HG03064 (cell line): ENCODE data around the gene KRTAP10-8.
"Not testable (repeated sequence)": the region's sequence is repeated elsewhere in the genome, so short reads cannot be mapped to it uniquely, and the experiment has no call there.

Experiments used
- ATAC-seq: cut with Tn5 transposase; IDR thresholded peaks from one replicate; pipeline ENCODE4 v1.9.1; 2021; ENCODE audit warnings: low read depth; ENCODE audit not compliant: unreplicated experiment

The KRTAP10-8 gene

GRCh38 chr21:44596068-44596725 lies 15.7 kb upstream of the KRTAP10-8 start:
- ATAC-seq = no peak

GRCh38 chr21:44598061-44598460 lies 13.8 kb upstream of the KRTAP10-8 start:
- no peak for ATAC-seq

DNA sequence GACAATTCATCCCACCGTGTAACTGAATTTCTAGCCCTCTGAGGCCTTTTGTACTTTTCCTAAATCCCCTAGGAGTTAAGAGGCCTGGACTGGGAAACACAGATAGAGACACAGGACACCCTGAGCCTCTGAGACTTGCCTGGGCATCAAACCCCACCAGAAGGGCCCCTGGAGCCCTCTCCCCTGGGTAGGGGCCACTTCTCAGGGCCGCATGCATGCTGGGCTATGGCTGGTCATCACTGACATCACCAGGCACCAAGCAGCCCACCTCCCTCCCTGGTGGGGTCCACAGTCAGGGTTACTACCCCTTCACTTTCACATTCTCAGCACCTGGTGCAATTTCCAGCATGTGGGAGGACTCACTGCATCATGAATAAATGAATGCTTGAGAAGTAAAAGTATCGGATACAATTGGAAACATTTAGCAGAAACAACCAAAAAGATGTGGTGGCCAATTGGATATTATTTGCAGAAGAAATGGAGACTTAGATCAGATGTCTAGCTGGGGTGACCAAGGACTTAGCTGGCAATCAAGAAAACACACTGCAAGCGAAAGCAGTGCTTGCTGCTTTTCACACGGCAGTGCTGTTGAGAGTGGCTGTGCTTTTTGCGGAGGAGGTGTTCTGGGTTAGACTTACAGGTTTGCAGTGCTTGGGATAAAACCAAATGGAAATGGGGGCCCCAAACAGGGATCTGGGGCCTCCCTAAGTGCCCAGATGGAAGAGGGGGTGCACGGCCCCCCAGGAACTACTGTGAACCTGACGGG lies 12.4 kb upstream of the KRTAP10-8 start:
- no peak for ATAC-seq

DNA sequence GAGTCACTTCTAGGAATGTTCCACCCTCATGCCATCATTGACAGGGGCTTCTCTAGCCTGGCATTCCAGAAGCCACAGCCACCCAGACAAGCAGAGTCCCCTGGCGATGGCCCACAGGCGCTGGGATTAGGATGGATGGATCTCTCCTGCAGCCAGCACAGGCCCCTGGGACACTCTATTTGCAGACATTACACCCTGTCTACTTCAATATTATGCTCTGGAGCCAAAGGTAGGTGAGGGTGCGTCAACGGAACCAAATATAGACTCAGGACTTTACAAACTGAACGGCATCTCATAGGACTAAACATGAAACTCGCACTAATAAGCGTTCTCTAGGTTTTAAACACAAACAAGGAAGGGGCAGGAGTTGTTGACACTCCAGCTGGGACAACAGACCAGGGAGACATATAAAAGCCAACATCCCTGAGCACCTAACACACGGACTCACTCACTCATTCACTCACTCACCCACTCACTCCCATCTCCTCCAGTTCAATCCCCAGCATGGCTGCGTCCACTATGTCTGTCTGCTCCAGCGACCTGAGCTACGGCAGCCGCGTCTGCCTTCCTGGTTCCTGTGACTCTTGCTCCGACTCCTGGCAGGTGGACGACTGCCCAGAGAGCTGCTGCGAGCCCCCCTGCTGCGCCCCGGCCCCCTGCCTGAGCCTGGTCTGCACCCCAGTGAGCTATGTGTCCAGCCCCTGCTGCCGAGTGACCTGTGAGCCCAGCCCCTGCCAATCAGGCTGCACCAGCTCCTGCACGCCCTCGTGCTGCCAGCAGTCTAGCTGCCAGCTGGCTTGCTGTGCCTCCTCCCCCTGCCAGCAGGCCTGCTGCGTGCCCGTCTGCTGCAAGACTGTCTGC lies 11.5 kb upstream of the KRTAP10-8 start, which contains the start of gene KRTAP10-7:
Gene KRTAP10-7 (plus strand): TSS at position 480 of the 861 bp plus-strand sequence. CDS start 25 bp downstream, at position 505.
- not testable (repeated sequence) for ATAC-seq

- not testable (repeated sequence) for ATAC-seq
Measured at GRCh38 chr21:44601091-44601490, 10.8 kb upstream of the KRTAP10-8 start.

- ATAC-seq = no peak
Measured at GRCh38 chr21:44601596-44602462, 10.1 kb upstream of the KRTAP10-8 start.

DNA sequence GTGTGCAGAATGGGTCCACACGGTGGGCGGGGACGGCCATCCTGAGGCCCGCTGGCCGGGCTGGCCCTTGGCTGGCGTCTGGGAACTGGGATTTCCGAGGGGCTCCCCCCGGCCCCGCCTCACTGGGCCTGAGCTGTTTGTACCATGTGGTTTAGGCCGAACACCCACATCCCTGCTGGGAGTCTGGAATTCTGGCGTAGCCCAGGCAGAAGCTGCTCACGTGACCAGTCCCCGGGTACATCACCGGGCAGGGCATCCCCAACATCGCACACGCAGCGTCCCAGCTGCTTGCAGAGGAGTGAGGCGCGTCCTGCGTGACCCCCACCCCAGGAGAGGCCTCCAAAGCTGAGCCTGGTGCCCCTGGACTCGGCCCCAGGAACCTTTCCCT lies 9.4 kb upstream of the KRTAP10-8 start:
- no peak for ATAC-seq

- ATAC-seq = no peak
Measured at GRCh38 chr21:44603109-44603875, 8.6 kb upstream of the KRTAP10-8 start.

DNA sequence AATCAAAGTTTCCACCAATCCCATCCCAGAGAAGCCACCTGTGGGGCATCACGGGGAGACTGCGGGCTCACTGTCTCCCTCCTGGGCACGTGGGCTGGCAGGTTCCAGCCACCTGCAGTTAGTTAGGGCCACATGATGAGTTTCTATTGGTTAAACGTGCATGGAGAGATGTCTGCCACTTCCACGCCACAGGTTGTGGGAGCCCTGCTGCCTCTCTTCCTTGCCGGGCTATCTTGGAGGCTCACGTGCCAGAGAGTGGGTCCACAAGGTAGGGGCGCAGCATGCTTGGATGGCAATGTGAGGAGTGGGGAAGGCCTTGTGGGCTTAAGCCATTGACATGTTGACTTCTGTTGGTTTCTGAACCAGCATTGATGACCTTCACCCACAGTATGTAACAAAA lies 8.0 kb upstream of the KRTAP10-8 start:
- no peak for ATAC-seq

DNA sequence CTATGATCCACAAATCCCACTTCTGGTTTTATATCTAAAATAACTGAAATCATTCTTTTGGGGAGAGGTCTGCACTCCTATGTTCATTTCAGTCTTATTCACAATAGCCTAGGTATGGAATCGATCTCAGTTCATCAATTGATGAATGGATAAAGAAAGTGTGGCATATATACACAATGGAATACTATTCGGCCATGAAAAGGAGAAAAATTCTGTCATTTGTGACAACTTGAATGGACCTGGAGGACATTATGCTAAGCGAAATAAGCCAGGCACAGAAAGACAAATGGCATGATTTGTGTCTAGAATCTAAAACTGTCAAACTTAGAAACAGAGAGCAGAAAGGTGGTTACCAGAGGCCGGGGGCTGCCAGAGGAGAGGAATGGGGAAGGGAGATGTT lies 5.4 kb upstream of the KRTAP10-8 start:
- no peak for ATAC-seq

GRCh38 chr21:44609193-44609592 lies 2.7 kb upstream of the KRTAP10-8 start:
- no peak for ATAC-seq

DNA sequence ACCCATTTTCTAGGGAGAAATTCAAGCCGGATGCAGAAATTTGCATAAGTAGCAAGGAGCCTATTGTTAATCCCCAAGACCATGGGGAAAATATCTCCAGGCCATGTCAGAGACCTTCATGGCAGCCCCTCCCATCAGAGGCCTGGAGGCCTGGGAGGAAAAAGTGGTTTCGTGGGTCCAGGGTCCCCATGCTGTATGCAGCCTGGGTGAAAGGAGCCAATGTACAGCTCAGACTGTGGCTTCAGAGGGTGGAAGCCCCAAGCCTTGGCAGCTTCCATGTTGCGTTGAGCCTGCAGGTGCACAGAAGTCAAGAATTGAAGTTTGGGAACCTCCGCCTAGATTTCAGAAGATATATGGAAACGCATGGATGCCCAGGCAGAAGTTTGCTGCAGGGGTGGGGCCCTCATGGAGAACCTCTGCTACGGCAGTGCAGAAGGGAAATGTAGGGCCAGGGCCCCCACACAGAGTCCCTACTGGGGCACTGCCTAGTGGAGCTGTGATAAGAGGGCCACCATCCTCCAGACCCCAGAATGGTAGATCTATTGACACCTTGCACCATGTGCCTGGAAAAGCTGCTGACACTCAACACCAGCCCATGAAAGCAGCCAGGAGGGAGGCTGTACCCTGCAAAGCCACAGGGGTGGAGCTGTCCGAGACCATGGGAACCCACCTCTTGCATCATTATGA lies 1.6 kb upstream of the KRTAP10-8 start:
- ATAC-seq = not testable (repeated sequence)

DNA sequence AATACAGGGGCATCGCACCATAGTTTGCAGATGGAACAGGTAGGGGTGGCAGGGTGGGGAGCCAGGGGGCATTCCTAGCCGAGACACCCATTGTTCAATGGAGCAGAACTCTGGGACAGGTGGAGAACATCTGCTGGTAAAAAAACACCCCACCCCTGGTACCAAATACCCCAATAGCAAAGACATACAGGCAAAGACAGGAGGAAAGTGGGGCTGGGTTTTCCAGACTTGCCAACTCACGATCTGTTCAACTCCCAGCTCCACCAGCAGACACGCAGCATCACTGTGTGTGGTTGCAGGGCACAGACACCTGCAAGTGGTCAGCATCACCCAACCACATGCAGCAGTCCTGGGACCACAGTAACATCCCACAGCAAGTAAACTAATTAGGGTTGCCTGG lies 328 bp upstream of the KRTAP10-8 start:
- ATAC-seq = no peak

- ATAC-seq = no peak
Measured at GRCh38 chr21:44612669-44613229, 870 bp downstream of the KRTAP10-8 start.

- ATAC-seq = no peak
Measured at GRCh38 chr21:44613386-44614155, 1.7 kb downstream of the KRTAP10-8 start.

GRCh38 chr21:44614161-44614631 lies 2.3 kb downstream of the KRTAP10-8 start:
- ATAC-seq = no peak

- ATAC-seq = no peak
Measured at GRCh38 chr21:44614961-44615391, 3.1 kb downstream of the KRTAP10-8 start.

GRCh38 chr21:44615466-44615865 lies 3.6 kb downstream of the KRTAP10-8 start:
- ATAC-seq = no peak
